NCI-H1105 (cell line): ENCODE measurements around the gene WASF2.
"Not testable (repeated sequence)": the region's sequence is repeated elsewhere in the genome, so short reads cannot be mapped to it uniquely, and the experiment has no call there.

Experiments
- DNase-seq: peaks from one replicate; lab custom pipeline; 2025; lab: John Stamatoyannopoulos, UW

Gene WASF2

DNA sequence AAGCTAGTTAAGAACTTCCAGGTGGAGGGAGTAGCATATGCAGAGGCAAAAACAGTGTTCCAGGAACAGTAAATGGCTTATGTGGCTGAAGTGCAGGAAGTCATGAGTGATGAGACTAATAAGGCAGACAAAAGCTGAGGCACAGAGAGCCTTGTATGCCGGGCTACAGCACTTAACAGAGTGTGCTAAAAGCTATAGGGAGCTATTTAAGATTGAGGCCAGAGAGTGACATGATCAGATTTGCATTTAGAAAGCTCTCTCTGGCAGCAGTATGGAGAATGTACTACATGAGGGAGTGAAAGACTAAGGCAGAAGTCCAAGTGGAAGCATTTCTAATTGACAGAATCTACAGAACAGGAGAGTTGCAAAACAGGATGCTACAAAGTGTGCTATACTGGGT, 38.6 kb downstream of the WASF2 start:
- DNase-seq = no peak

DNA sequence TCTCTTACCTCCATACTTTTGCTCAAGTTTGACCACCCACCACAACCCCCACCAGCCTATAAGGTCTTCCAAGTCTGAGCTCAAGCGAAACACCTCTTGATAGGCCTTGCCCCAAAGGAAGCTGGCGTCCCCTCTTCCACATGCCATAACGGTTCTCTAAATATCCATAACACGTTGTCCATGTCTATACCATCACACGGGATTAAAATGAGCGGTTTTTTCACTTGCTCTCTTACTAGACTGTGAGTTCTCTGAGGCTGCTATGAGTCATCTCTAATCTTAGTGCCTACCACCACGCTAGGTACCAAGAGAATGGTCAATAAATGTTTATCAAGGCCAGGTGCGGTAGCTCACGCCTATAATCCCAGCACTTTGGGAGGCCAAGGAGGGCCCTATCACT, 41.0 kb downstream of the WASF2 start:
- no peak for DNase-seq

GRCh38 chr1:27447883-27448282, 42.1 kb downstream of the WASF2 start:
- DNase-seq = no peak

- DNase-seq = no peak
These were observed 42.6 kb downstream of the WASF2 start for GRCh38 chr1:27447399-27447798.

DNA sequence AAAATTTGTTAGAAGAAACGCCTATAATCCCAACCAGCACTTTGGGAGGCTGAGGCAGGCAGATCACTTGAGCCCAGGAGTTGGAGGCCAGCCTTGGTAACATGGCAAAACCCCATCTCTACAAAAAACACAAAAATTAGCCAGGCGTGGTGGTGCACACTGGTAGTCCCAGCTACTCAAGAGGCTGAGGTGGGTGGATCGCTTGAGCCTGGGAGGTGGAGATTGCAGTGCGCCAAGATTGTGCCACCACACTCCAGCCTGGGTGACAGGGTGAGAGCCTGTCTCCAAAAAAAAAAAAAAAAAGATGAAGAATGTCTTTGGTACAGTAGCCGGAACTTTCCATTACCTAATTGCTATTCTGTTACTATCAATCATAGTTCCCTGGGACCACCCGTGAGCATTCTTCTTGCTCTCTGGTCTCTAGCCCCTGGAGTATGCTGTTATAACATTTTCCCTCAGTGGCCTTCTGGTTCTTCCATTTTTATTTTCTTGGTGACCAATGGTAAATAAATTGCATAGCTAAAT, 43.4 kb downstream of the WASF2 start:
- DNase-seq = no peak

- no peak for DNase-seq
These were observed 44.6 kb downstream of the WASF2 start for GRCh38 chr1:27445177-27445936.

GRCh38 chr1:27444632-27445031, 45.3 kb downstream of the WASF2 start:
- DNase-seq = no peak

GRCh38 chr1:27439150-27439549, 50.8 kb downstream of the WASF2 start:
- no peak for DNase-seq

DNA sequence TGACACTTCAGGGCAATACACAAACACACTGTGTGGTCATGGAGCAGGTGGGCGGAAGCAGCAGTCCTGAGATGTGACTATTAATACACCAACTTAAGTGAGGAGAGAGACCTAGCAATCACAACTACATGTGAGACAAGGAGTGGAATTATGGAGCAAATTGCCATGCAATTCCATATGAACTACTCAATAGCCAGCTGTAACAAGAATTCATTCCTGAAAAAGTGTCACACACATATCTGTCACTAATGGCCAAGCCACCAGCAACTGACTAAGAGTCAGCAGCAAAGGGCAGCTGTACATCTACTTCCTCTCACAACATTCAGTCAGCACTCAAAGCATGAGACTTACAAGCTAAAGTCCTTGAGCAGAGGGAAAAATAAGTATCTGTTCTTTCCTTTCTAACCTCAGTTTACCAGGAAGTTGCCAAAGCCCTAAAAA, 51.3 kb downstream of the WASF2 start:
- DNase-seq = no peak

DNA sequence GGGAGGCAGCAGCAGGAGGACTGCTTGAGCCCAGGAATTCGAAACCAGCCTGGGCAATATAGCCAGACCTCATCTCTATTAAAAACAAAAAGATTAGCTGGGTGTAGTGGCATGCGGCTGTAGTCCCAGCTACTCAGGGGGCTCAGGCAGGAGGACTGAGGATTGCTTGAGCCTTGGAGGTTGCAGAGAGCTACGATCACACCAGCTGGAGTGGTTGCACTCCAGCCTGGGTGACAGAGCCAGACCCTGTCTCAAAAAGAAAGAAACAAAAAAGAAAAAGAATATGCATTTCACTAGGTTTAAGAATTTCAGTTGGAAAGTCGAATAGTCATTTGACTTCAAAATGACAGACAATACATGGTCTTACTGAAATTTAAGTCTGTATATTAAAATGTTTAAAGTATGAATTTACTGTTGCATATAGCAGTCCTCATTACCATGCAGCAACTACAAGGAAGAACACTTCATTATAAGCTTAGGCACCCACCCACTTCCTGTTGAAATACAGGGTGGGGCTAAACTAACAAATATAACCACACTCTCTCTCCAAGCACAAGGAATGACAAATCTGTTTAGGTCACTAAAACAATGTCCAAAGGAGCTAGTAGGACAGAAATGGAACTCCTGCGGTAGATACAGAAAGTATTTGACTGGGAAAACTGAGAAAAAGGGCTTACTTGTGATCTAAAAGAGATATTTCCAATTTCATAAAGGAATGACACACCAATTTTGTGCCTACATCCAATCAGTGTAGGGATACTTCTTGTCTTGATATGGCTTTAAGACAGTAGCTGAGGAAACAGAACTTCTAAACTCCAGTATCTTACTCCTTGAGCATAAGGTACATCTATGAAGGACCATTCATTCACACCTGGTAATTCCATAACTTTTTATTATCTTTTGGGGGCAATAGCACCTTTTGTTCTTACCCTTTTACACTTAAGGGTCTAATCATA, 53.5 kb downstream of the WASF2 start:
- DNase-seq = no peak

GRCh38 chr1:27435566-27436203, 54.3 kb downstream of the WASF2 start:
- DNase-seq = no peak

DNA sequence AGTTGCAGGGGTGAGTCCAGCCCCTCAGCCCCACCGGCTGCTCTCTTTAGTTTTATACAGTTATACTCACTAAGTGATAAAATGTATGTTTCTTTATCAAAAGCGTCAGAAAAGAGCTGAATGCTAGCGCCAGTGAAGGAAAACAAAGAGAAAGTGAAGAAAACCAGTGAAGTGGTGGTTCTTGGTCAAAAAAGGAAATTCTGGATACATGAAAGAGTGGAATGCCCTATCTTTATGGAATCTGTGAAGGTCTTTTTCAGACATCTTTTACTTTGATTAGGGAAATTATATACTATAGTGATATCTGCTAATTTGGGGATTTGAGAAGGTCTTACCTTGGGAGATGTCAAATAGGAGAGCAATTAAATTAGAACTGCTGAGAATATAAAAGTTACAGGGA, 56.3 kb downstream of the WASF2 start:
- DNase-seq = no peak

- not testable (repeated sequence) for DNase-seq
These were observed 57.2 kb downstream of the WASF2 start for GRCh38 chr1:27432725-27433124.

GRCh38 chr1:27431601-27431940, 58.4 kb downstream of the WASF2 start:
- no peak for DNase-seq

GRCh38 chr1:27430903-27431600, 58.9 kb downstream of the WASF2 start:
- no peak for DNase-seq

GRCh38 chr1:27429029-27429425, 60.9 kb downstream of the WASF2 start:
- DNase-seq = no peak

DNA sequence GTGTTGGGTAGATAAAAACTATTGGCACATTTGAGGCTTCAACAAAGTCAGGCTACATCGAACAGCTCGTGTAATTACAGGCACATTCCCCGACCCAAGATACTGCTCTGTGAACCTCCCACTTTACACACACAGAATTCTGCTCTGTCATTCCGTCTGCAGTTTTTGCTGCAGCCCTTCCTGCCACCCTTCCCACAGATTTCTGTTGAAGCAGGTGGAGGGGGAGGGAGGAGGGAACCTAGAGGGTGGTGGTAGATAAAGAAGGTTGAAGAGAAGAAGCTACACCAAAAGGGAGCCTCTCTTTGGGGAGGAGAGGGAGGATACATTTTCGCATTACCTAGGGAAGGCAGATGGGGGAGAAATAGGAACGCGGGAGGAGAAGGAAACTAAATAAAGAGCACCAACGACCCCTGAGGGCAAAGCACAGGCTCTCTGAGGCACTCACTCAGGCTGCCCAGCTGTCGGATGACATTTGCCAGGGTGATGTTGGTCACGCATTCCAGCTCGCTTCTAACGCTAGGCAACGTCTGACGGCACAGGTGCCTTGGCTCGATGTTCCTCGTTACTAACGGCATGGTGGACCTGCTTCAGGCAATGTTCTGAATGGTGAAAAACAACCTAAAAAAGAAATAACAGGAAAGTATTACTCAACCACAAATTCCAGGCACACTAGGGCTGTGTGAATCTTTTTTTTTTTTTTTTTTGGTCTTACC, 61.5 kb downstream of the WASF2 start:
- no peak for DNase-seq

DNA sequence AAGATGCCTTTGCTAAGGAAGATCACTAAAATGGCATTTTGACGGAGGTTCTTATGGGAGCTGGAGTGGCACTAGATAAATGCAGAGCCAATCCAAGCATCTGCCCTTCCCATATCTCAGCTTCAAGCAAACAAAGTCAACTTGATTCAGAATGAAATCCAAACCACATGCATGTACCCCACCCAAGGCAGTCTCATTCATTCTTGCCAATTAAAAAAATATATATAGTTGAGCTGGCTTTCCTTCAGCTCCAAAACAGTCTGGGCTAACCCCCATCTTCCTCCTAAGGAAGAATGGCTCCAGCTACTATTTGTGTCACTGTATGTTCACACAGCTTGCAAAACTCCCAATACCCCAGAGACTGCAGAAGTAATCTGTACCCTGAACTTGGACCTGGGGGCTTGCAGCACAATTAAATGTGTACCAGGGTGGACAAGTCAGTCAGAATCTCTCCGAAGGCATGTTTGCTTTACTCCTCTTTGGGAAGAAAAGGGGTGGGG, 62.1 kb downstream of the WASF2 start:
- DNase-seq = no peak

DNA sequence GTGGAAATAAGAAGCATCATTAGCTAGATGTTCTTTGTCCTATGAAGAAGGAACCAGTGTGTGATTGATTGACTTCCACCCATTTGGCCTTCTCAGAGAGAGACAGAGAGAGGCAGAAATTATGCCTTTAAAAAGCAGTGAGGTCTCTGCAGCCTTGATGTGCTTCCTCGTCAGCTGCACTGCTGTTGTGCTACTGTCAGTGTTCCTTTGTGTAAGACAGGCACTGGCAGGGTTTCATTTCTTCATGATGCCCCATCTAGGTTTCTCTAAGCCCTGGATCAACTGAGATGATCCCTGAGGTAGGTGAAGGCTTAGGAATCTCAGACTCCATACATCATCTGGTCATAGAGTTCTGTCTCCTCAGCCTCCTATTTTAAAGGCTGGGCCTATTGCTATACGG, 62.6 kb downstream of the WASF2 start:
- no peak for DNase-seq

DNA sequence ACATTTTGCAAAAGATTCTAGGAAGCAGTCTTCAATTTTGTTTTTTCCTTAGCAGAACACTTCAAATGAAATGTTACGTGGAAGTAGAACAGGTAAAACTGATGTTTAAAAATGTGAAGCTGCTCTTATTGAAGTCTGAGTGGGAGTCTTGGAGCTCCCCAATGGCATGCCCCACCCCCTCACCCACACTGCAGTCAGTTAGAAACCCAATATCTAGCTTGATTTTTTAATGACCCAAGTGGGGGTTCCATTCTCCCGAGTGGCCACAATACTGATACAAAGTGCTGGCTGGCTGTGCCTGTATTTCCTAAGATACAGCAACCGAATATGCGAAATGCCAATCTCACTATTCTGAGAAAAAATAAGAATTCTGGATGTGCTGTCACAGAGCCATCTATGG, 66.3 kb downstream of the WASF2 start:
- DNase-seq = no peak
